NCI-H526 treated with DMSO at 0.1 percent for 48 hours (cell line): ENCODE measurements around the gene GMCL2.
"Not testable (repeated sequence)": the region's sequence is repeated elsewhere in the genome, so short reads cannot be mapped to it uniquely, and the experiment has no call there.

Experiments
- DNase-seq: peaks from one replicate; lab custom pipeline; 2025; lab: John Stamatoyannopoulos, UW

GMCL2 gene, protein sequence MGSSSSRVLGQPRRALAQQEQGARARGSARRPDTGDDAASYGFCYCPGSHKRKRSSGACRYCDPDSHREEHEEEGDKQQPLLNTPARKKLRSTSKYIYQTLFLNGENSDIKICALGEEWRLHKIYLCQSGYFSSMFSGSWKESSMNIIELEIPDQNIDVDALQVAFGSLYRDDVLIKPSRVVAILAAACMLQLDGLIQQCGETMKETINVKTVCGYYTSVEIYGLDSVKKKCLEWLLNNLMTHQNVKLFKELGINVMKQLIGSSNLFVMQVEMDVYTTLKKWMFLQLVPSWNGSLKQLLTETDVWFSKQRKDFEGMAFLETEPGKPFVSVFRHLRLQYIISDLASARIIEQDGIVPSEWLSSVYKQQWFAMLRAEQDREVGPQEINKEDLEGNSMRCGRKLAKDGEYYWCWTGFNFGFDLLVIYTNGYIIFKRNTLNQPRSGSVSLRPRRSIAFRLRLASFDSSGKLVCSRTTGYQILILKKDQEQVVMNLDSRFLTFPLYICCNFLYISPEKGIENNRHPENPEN

DNA sequence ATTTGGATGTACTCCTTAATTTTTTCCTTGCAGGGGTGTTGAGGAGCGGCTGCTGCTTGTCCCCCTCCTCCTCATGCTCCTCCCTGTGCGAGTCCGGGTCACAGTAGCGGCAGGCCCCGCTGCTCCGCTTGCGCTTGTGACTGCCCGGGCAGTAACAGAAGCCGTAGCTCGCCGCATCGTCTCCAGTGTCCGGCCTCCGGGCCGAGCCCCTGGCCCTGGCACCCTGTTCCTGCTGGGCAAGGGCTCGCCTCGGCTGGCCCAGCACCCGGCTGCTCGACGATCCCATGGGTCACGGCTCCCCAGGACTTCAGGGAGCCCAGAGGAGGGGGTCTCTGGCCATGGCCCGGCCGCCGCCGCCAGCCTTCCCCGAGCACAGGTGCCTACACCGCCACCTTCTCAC, at the start of gene GMCL2:
Gene GMCL2 (minus strand): TSS at position 358 of the 400 bp plus-strand sequence. CDS start 72 bp downstream, at position 286.
- no peak for DNase-seq

DNA sequence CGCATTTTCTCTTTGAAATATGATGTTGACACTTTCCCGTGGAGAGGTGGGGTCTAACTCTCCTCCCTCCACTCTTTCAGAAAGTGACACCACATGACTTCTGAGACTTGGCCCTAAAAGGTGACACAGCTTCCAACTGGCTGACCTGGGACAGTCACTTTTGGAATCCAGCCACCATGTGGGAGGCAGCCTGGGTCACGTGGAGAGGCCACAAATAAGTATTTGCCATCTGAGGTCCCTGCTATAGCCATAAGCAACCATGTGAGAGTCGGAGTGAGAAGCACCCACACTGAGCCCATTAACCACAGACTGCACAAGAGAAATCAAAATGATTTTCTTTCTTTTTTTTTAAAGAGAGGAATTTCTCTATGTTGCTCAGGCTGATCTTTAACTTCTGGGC, 49.5 kb upstream of the GMCL2 start:
- DNase-seq: no peak

- DNase-seq: no peak
These were observed 49.0 kb upstream of the GMCL2 start for GRCh38 chr5:178236126-178236525.

- no peak for DNase-seq
These were observed 48.4 kb upstream of the GMCL2 start for GRCh38 chr5:178235588-178235974.

- DNase-seq: no peak
These were observed 47.8 kb upstream of the GMCL2 start for GRCh38 chr5:178234750-178235587.

DNA sequence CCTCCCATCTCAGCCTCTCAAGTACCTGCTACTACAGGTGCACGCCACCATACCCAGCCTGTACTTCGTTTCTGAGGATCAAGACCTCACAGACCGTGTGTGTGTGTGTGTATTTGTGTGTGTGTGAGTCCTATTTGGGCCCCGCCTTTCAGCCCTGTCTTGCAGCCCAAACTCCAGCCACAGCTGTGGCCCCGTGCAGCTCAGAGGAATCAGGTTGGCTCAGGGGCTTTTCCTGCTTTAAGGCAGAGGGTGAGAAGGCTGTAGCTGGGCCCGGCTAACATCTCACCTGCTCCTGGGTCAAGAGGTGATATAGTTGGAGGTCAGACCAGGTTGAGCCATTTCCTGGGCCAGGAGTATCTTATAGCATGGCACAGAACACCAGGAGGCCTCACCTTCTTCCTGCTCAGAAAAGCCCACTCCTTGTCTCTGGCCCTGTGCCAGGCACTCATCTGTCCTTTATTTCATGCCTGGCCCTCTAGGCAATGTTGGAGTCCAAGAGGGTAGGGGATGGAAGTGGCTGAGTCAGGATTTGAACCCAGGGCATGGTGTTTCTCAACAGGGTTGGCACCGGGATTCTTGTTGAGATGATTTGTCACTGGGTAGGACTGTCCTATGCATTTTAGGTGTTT, 47.1 kb upstream of the GMCL2 start:
- DNase-seq: no peak

DNA sequence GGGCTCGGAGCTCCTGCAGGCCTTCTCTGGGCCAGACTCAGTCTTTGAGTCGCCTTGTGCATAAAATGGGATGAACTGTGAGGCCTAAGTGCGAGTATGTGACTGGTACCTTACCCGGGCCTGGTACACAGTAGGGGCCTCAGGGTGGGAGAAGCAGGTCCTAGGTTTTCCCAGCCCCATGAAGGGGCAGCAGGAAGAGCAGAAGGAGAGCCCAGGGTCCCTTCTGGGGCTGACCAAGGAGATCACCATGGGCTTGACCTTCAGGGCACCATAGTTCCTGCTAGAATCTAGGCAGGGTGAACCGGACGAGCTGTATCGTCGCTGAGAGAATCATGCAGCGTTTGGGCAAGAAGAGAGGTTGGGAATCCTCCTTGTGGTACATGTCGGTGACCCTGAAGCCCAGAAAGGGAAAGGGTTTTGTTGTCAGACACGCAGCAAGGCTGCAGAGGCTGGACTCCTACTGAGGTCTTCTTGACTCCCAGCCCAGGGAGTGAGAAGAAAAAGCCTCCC, 45.8 kb upstream of the GMCL2 start:
- no peak for DNase-seq

GRCh38 chr5:178232124-178232919, 45.2 kb upstream of the GMCL2 start, which contains the start of gene PHYKPL:
Gene PHYKPL, minus strand, starts transcription at chr5:178232802. Its CDS starts 252 bp downstream, at chr5:178232550.
- no peak for DNase-seq

DNA sequence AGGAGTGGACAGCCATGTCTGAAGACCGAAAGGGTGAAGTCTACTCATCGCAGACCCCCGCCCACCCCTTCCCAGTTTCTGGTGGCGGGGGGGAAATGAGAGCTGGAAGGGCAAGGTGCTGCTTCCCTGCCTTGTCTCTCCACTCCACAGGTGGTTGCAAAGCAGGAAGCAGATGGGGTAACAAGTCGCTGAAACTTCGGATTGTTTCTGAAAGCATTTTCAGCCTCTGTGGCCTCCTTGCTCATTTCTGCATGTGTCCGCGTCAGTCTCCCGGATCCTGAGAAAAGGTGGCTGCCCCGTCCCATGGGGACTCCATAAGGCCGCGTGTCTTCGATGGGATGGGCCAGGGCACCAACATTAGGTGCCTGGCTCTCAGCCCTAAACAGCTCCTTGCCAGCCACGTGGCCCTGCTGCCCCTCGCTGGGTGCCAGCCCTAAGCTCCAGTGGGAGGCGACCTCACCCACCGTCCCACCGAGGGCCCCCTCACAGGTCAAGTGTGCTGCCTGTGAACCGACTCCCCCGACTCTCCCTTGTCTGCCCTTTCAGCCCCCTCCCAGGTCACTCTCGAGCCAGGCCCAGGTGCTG, 44.5 kb upstream of the GMCL2 start:
- DNase-seq: no peak

- DNase-seq: no peak
These were observed 43.8 kb upstream of the GMCL2 start for GRCh38 chr5:178230879-178231538.

GRCh38 chr5:178229861-178230260, 42.7 kb upstream of the GMCL2 start:
- DNase-seq: no peak

DNA sequence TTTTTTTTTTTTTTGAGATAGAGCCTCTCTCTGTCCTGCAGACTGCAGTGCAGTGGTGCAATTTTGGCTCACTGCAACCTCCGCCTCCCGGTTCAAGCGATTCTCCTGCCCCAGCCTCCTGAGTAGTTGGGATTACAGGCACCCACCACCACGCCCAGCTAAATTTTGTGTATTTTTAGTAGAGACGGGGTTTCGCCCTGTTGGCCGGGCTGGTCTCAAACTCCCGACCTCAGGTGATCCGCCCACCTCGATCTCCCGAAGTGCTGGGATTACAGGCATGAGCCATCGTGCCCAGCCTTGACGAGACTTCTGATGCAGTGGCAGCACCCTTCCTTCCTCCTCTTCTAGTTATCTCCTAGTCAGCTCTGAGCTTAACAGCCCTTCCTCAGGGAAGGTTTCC, 41.9 kb upstream of the GMCL2 start:
- DNase-seq: not testable (repeated sequence)

DNA sequence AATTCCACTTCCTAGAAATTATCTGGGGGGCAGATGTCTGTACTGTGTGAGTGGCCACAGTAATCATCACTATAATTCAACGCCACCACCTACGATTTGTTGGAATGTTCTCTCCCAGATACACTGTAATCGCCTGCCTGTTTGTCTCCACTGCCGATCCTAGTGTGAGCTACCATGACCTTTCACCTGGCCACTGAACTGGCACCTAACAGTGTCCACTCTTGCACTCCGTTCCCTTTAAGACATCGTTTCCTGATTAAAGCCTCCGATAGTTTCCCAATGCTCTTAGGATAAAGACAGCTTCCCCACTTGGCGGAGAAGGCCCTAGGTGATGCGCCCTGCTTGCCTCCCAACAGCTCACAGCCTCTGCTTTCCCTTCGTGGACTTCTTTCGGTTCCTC, 41.4 kb upstream of the GMCL2 start:
- no peak for DNase-seq

- no peak for DNase-seq
These were observed 40.8 kb upstream of the GMCL2 start for GRCh38 chr5:178227929-178228328.

- no peak for DNase-seq
These were observed 40.0 kb upstream of the GMCL2 start for GRCh38 chr5:178227138-178227659.

GRCh38 chr5:178225174-178225573, 38.0 kb upstream of the GMCL2 start:
- DNase-seq: no peak

DNA sequence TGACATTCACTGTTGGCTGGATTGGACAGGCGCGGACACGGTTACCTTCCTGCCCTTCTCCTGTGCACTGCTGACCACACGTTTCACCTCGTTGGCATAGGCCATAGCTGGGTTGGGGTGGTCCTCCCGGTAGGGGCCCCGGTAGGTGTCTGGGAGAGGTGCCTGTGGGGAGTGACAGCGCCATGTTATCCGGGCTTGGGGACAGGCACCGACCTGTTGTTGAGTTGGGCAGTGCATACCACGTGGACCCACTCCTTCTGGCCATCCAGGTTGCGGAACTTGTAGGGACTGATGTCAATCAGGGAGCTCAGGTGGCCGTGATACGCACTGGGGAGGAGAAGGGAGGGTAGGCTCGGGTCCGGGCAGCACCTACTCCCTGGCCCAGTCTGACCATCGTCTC, 37.2 kb upstream of the GMCL2 start:
- DNase-seq: no peak

- no peak for DNase-seq
These were observed 36.7 kb upstream of the GMCL2 start for GRCh38 chr5:178223828-178224335.

DNA sequence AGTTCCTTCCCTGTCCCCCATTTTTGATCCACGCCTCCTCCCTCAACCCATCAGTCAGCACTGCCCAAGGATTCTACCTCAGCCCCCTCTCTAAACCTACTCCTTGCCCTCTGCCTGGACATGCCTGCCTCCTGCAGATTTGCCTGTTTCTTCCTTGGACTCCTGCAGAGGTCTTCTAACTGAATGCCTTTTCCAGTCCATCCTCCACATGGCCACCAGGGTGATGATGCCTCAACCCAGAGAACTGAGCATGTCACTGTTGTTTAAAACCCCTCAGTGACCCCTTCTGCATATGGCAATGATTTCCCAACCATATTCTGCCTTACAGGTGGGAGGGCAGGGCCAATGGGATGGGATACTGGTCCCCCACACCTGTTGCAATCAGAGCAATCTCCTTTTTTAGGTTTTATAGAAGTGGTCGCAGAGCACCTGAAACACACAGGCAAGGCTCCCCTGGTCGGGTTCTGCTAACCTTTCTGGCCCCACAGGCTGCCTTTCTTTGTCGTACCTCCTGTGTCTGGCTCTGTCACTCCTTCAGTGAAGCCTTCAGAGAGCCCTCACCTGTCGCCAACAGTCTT, 36.1 kb upstream of the GMCL2 start:
- no peak for DNase-seq

DNA sequence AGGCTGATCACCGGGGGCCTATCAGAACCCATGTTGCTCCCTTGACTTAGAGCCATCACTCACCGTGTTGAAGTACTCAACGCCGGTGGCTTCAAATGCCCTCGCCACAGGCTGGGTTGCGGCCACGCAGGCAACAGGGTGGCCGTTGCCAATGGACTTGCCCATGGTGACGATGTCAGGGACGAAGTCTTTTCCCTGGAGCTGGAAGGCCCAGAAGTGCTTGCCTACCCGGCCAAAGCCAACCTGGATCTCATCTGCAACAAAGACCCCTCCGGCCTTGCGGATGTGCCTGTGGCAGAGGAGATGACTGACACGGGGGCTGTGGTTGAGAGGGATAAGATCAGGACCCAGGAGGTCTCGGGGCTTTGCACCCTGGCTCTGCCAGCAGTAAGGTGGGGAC, 35.1 kb upstream of the GMCL2 start:
- no peak for DNase-seq
